Stimulated activated CD8-positive, alpha-beta memory T cell treated with anti-CD3 and anti-CD28 coated beads, Interleukin-2, amount 100 ng/mL, for 48 hours (primary cell): Measurements from ENCODE around the gene RBMS3.
A peak's percentile ranks its signal among the peaks of the same experiment; 100 is the strongest.

Experiments
- DNase-seq, 2 donors: peaks; one replicate each; pipeline ENCODE4 v3.0.0-alpha.2; 2020; ENCODE audit warnings: low read depth in 2 of 2

Gene RBMS3

GRCh38 chr3:29937185-29937584, 656.3 kb downstream of the RBMS3 start:
- DNase-seq: no peak

- DNase-seq: no peak
These were observed 660.0 kb downstream of the RBMS3 start for GRCh38 chr3:29940759-29941323.

GRCh38 chr3:29942297-29942696, 661.4 kb downstream of the RBMS3 start:
- DNase-seq: no peak

GRCh38 chr3:29949131-29949530, 668.3 kb downstream of the RBMS3 start:
- no peak for DNase-seq

GRCh38 chr3:29949940-29950616, 669.2 kb downstream of the RBMS3 start:
- no peak for DNase-seq

- no peak for DNase-seq
These were observed 671.6 kb downstream of the RBMS3 start for GRCh38 chr3:29952431-29952830.

- no peak for DNase-seq
These were observed 674.5 kb downstream of the RBMS3 start for GRCh38 chr3:29955413-29955812.

- no peak for DNase-seq
These were observed 677.9 kb downstream of the RBMS3 start for GRCh38 chr3:29958816-29959215.

- DNase-seq: no peak
These were observed 691.0 kb downstream of the RBMS3 start for GRCh38 chr3:29971895-29972294.

- DNase-seq: no peak
These were observed 691.6 kb downstream of the RBMS3 start for GRCh38 chr3:29972320-29972993.

GRCh38 chr3:29973763-29974162, 692.9 kb downstream of the RBMS3 start:
- no peak for DNase-seq

GRCh38 chr3:29976871-29977270, 696.0 kb downstream of the RBMS3 start:
- no peak for DNase-seq

- DNase-seq: no peak
These were observed 696.5 kb downstream of the RBMS3 start for GRCh38 chr3:29977360-29977759.

GRCh38 chr3:29978036-29978435, 697.2 kb downstream of the RBMS3 start:
- DNase-seq: no peak

- DNase-seq: no peak
These were observed 710.3 kb downstream of the RBMS3 start for GRCh38 chr3:29991198-29991597.

GRCh38 chr3:30002797-30003196, 721.9 kb downstream of the RBMS3 start:
- DNase-seq: no peak

- no peak for DNase-seq
These were observed 722.9 kb downstream of the RBMS3 start for GRCh38 chr3:30003741-30004140.

- DNase-seq: no peak
These were observed 723.6 kb downstream of the RBMS3 start for GRCh38 chr3:30004481-30004880.

GRCh38 chr3:30006111-30006510, 725.2 kb downstream of the RBMS3 start:
- no peak for DNase-seq

- no peak for DNase-seq
These were observed 726.8 kb downstream of the RBMS3 start for GRCh38 chr3:30007668-30008067.

- peak in 1 of 2 donors; percentile 0 for DNase-seq
These were observed 730.4 kb downstream of the RBMS3 start for GRCh38 chr3:30011237-30011803.

- peak; percentile 14 to 32 for DNase-seq
These were observed 732.2 kb downstream of the RBMS3 start for GRCh38 chr3:30012941-30013543.
